SK-N-SH (cell line): ENCODE results near the gene ANKRD65. TPM values are rescaled to one million over a fixed set of nuclear protein-coding genes. Genes with fewer than 3 reads are reported as not detected.

Experiments
- CTCF ChIA-PET: fragments of 300-600, 350-600 bp; formaldehyde crosslinking; extraction: SDS; loops from one replicate; lab custom pipeline; 2021; lab: Yijun Ruan, JAX
- POLR2A ChIA-PET: fragments of 350-600 bp; sonication (Branson Sonifier 250); formaldehyde crosslinking; extraction: SDS; loops from one replicate; lab custom pipeline; 2020; ENCODE audit warnings: antibody characterized with exemption, inconsistent platforms; lab: Yijun Ruan, JAX
- DNase-seq: peaks from one replicate; pipeline ENCODE4 v3.0.0; 2012
- H2AFZ ChIP-seq: fragments of 200-600 bp; sonication (generic); 2 replicates; pipeline ENCODE4 v1.8.1; 2016; ENCODE audit warnings: antibody characterized with exemption, mild to moderate bottlenecking, low read depth
- H3F3A ChIP-seq: fragments of 200-600 bp; sonication (generic); replicated peaks from 2 replicates; pipeline ENCODE3; 2016; ENCODE audit warnings: antibody characterized with exemption, mild to moderate bottlenecking; ENCODE audit not compliant: insufficient read depth
- H3K27ac ChIP-seq, 2 experiments: fragments of 200-500 bp in 1 of 2; fragments of 200-600 bp in 1 of 2; sonication (Bioruptor generic) in 1 of 2; sonication (generic), shearing (Covaris generic) in 1 of 2; 2 replicates each; pipeline versions ENCODE4 v1.5.1 to v1.6.1; 2014 to 2016; ENCODE audit warnings: low read depth in 2 of 2, inconsistent platforms in 1 of 2, low read length in 1 of 2, mild to moderate bottlenecking in 1 of 2, mixed read lengths in 1 of 2
- H3K27me3 ChIP-seq: fragments of 200-600 bp; sonication (generic), shearing (Covaris generic); 2 replicates; pipeline ENCODE4 v1.6.1; 2016; ENCODE audit warnings: mixed run types; ENCODE audit not compliant: insufficient read depth
- H3K36me3 ChIP-seq, 2 experiments: fragments of 200-500 bp in 1 of 2; fragments of 200-600 bp in 1 of 2; sonication (Bioruptor generic) in 1 of 2; sonication (generic) in 1 of 2; replicated peaks in 1 of 2; 2 replicates each; pipeline versions ENCODE3 to v1.5.1; 2014 to 2016; ENCODE audit warnings: low read length in 1 of 2, mild to moderate bottlenecking in 1 of 2; ENCODE audit not compliant: insufficient read depth in 2 of 2, control insufficient read depth in 1 of 2
- H3K4me1 ChIP-seq, 2 experiments: fragments of 200-500 bp in 1 of 2; fragments of 200-600 bp in 1 of 2; sonication (Bioruptor generic) in 1 of 2; sonication (generic), shearing (Covaris generic) in 1 of 2; 2 replicates each; pipeline versions ENCODE4 v1.5.1 to v1.6.1; 2014 to 2016; ENCODE audit warnings: low read depth in 1 of 2, low read length in 1 of 2, mixed run types in 1 of 2; ENCODE audit not compliant: insufficient read depth in 2 of 2, control insufficient read depth in 1 of 2
- H3K4me2 ChIP-seq: fragments of 200-600 bp; sonication (generic), shearing (Covaris generic); 2 replicates; pipeline ENCODE4 v1.6.1; 2017; ENCODE audit warnings: mixed run types
- H3K4me3 ChIP-seq, 2 experiments: fragments of 200-500 bp in 1 of 2; fragments of 200-600 bp in 1 of 2; sonication (Bioruptor generic) in 1 of 2; sonication (generic), shearing (Covaris generic) in 1 of 2; 2 replicates each; pipeline versions ENCODE4 v1.5.1 to v1.8.1; 2014 to 2016; ENCODE audit warnings: low read depth in 2 of 2, inconsistent platforms in 1 of 2, low read length in 1 of 2, mild to moderate bottlenecking in 1 of 2, mixed read lengths in 1 of 2, moderate library complexity in 1 of 2
- H3K79me2 ChIP-seq: fragments of 200-600 bp; sonication (generic); 2 replicates; pipeline ENCODE4 v1.8.1; 2017; ENCODE audit warnings: mild to moderate bottlenecking; ENCODE audit not compliant: insufficient read depth
- H3K9ac ChIP-seq: fragments of 200-600 bp; sonication (generic); 2 replicates; pipeline ENCODE4 v1.6.1; 2017; ENCODE audit warnings: mixed run types
- H3K9me2 ChIP-seq: fragments of 200-600 bp; sonication (generic); 2 replicates; pipeline ENCODE4 v1.6.1; 2017; ENCODE audit warnings: mixed run types
- H3K9me3 ChIP-seq: fragments of 200-600 bp; sonication (generic); 2 replicates; pipeline ENCODE4 v1.6.1; 2017; ENCODE audit warnings: mixed run types, mild to moderate bottlenecking, moderate library complexity
- H4K20me1 ChIP-seq: fragments of 200-600 bp; sonication (generic); 2 replicates; pipeline ENCODE4 v1.6.1; 2017; ENCODE audit warnings: mild to moderate bottlenecking, mixed run types; ENCODE audit not compliant: insufficient read depth
- CHD2 ChIP-seq: fragments of 150-350 bp; IDR thresholded peaks from 2 replicates; pipeline ENCODE4 v1.6.1; 2018; ENCODE audit warnings: low read length; ENCODE audit not compliant: partially characterized antibody
- FOSL2 ChIP-seq: IDR thresholded peaks from 2 replicates; pipeline ENCODE4 v1.4.0; 2012; ENCODE audit warnings: low read depth, mild to moderate bottlenecking, moderate library complexity, borderline replicate concordance
- FOXM1 ChIP-seq: IDR thresholded peaks from 2 replicates; pipeline ENCODE4 v1.4.0; 2012; ENCODE audit warnings: low read depth, mild to moderate bottlenecking
- GABPA ChIP-seq: IDR thresholded peaks from 2 replicates; pipeline ENCODE4 v1.4.0; 2012; ENCODE audit warnings: low read depth, mild to moderate bottlenecking
- IRF3 ChIP-seq: fragments of 150-350 bp; IDR thresholded peaks from 2 replicates; pipeline ENCODE4 v1.6.1; 2016; ENCODE audit warnings: mild to moderate bottlenecking, low read depth, low read length
- MAX ChIP-seq: IDR thresholded peaks from 2 replicates; pipeline ENCODE4 v1.4.0; 2012; ENCODE audit warnings: low read depth
- MXI1 ChIP-seq: IDR thresholded peaks from 2 replicates; pipeline ENCODE4 v1.6.1; 2012; ENCODE audit warnings: mild to moderate bottlenecking, low read depth, low read length, improper control_type of control experiment
- NFIC ChIP-seq: IDR thresholded peaks from 2 replicates; pipeline ENCODE4 v1.4.0; 2012; ENCODE audit warnings: borderline replicate concordance
- PBX3 ChIP-seq: IDR thresholded peaks from 2 replicates; pipeline ENCODE4; 2012
- POLR2AphosphoS5 ChIP-seq: IDR thresholded peaks from 2 replicates; pipeline ENCODE4 v1.6.1; 2012; ENCODE audit warnings: low read depth, low read length
- RFX5 ChIP-seq: IDR thresholded peaks from 2 replicates; pipeline ENCODE4 v1.6.1; 2012; ENCODE audit warnings: mild to moderate bottlenecking, improper control_type of control experiment, low read length
- SIN3A ChIP-seq: IDR thresholded peaks from 2 replicates; pipeline ENCODE4 v1.6.1; 2012; ENCODE audit warnings: low read depth, mild to moderate bottlenecking, low read length, moderate library complexity, borderline replicate concordance
- SMC3 ChIP-seq: IDR thresholded peaks from 2 replicates; pipeline ENCODE4 v1.6.1; 2012; ENCODE audit warnings: low read depth, low read length, improper control_type of control experiment
- TAF1 ChIP-seq: IDR thresholded peaks from 2 replicates; pipeline ENCODE4 v1.6.1; 2012; ENCODE audit warnings: low read depth, mild to moderate bottlenecking, low read length, moderate library complexity, borderline replicate concordance
- TCF12 ChIP-seq: IDR thresholded peaks from 2 replicates; pipeline ENCODE4 v1.4.0; 2012
- USF1 ChIP-seq: IDR thresholded peaks from 2 replicates; pipeline ENCODE4 v1.4.0; 2012; ENCODE audit warnings: low read depth, borderline replicate concordance
- YY1 ChIP-seq: IDR thresholded peaks from 2 replicates; pipeline ENCODE4 v1.4.0; 2012; ENCODE audit warnings: low read depth, mild to moderate bottlenecking
- WGBS: methylation state at CpG from one replicate; pipeline ENCODE4 v1.1.6; 2017; ENCODE audit warnings: low lambda C conversion rate; 5-methylcytosine and 5-hydroxymethylcytosine counted together
- polyA plus RNA-seq, 3 experiments: library from polyadenylated mRNA; depleted of rRNA; stranded (reverse); fragments of >200 nt; gene quantifications; 2 replicates each; pipeline ENCODE4 v1.2.3, GENCODE V29; 2012

ANKRD65 gene
- polyA plus RNA-seq, 1 of the 3 experiments (the other 2 are of a cell fraction) = 0.07 TPM

- Histone ChIP-seq H3K9me2 (no peaks in the 10 kb centered on the region), H3K36me3 (peaks cover 28 to 40% of the 10 kb centered on the region in 2 experiments), H2AFZ (no peak overlapping the region), H3K9me3 (no peaks in the 10 kb centered on the region), H3K9ac (peak overlapping the region; percentile 93), H3K4me3 (peak overlapping the region; percentile 74 to 78), H3K4me2 (peak overlapping the region; percentile 93), H3K27ac (peak overlapping the region; percentile 44 to 69; a peak in 3 of 4 replicates), H4K20me1 (0 out of 2 replicates have a peak, but pooled peaks cover 4% of the 10 kb centered on the region), H3K79me2 (peaks cover 92% of the 10 kb centered on the region), H3K27me3 (no peaks in the 10 kb centered on the region), H3F3A (peaks cover 24% of the 10 kb centered on the region), H3K4me1 (peaks cover 6 to 23% of the 10 kb centered on the region in 2 experiments; a peak in 1 of 4 replicates)
- CTCF ChIA-PET = interaction anchor here (0.7 to 3.8 kb wide), 9 partner anchors 9 to 219 kb away, joined by 3 to 16 read pairs (median 3); partner anchors contain the start of genes ATAD3A, AURKAIP1 and MRPL20
- peak; percentile 65 for DNase-seq
- no peak for TF ChIP-seq FOSL2
- TF ChIP-seq SMC3 = no peak
- no peak for TF ChIP-seq MAX
- TF ChIP-seq YY1 = no peak
- no peak for TF ChIP-seq PBX3
- TF ChIP-seq GABPA = no peak
- no peak for TF ChIP-seq MXI1
- no peak for TF ChIP-seq SIN3A
- no peak for TF ChIP-seq IRF3
- TF ChIP-seq POLR2AphosphoS5 = no peak
- no CpG with 5 or more reads among the region's 54 CpGs for WGBS
- POLR2A ChIA-PET = interaction anchor here (0.6 to 2.1 kb wide), 6 partner anchors 9 to 28 kb away, joined by 3 to 15 read pairs (median 6); partner anchors contain the start of genes AURKAIP1 and MRPL20
Observed at GRCh38 chr1:1398677-1399186, 22.3 kb downstream of the ANKRD65 start.

GRCh38 chr1:1397839-1398523 is 23.1 kb downstream of the ANKRD65 start:
- DNase-seq = peak; percentile 16
- WGBS = 57% methylated on average over 18 of the region's 19 CpGs
- no peaks in the 10 kb centered on the region for H3K27me3 ChIP-seq
- H2AFZ ChIP-seq = no peak overlapping the region
- H3K4me1 ChIP-seq = peaks cover 6 to 23% of the 10 kb centered on the region in 2 experiments; a peak in 1 of 4 replicates
- H3K9ac ChIP-seq = peak overlapping the region; percentile 93
- H3K9me2 ChIP-seq = no peaks in the 10 kb centered on the region
- CTCF ChIA-PET = interaction anchor here (1.0 to 3.8 kb wide), 3 partner anchors 9 to 23 kb away, joined by 3 to 16 read pairs (median 14); partner anchors contain the start of genes AURKAIP1 and MRPL20
- H3K9me3 ChIP-seq = no peaks in the 10 kb centered on the region
- TF ChIP-seq MAX (no peak), RFX5 (no peak), NFIC (no peak), FOXM1 (no peak), CHD2 (no peak), USF1 (no peak), TCF12 (no peak), TAF1 (no peak), POLR2AphosphoS5 (no peak)
- TF ChIP-seq, all 33 proteins: peak for 0
- POLR2A ChIA-PET = no interaction called here
- peak overlapping the region; percentile 93 for H3K4me2 ChIP-seq
- peaks cover 16% of the 10 kb centered on the region for H3F3A ChIP-seq
- peaks cover 97% of the 10 kb centered on the region for H3K79me2 ChIP-seq
- H4K20me1 ChIP-seq = 0 out of 2 replicates have a peak, but pooled peaks cover 4% of the 10 kb centered on the region
- peaks cover 35 to 44% of the 10 kb centered on the region in 2 experiments for H3K36me3 ChIP-seq
- peak overlapping the region; percentile 74 to 78 for H3K4me3 ChIP-seq
- H3K27ac ChIP-seq = 0 out of 4 replicates have a peak overlapping the region, but pooled peaks of 1 of the 2 experiments have one; percentile 6
